COLO668 (cell line): Measurements from ENCODE around the gene AGBL4.

Experiments
- DNase-seq: peaks from one replicate; lab custom pipeline; 2025; ENCODE audit not compliant: unreplicated experiment; lab: John Stamatoyannopoulos, UW

The AGBL4 gene

GRCh38 chr1:48619539-48619938 is 1404.2 kb downstream of the AGBL4 start:
- no peak for DNase-seq

GRCh38 chr1:48617252-48617651 is 1406.5 kb downstream of the AGBL4 start:
- no peak for DNase-seq

- no peak for DNase-seq
These were observed 1407.0 kb downstream of the AGBL4 start for GRCh38 chr1:48616710-48617109.

- DNase-seq, result no peak
These were observed 1411.9 kb downstream of the AGBL4 start for GRCh38 chr1:48611841-48612240.

GRCh38 chr1:48610628-48611542 is 1412.9 kb downstream of the AGBL4 start:
- no peak for DNase-seq

GRCh38 chr1:48608882-48609281 is 1414.9 kb downstream of the AGBL4 start:
- no peak for DNase-seq

GRCh38 chr1:48603222-48603621 is 1420.5 kb downstream of the AGBL4 start:
- no peak for DNase-seq

GRCh38 chr1:48602349-48602748 is 1421.4 kb downstream of the AGBL4 start:
- no peak for DNase-seq

GRCh38 chr1:48600182-48600581 is 1423.6 kb downstream of the AGBL4 start:
- no peak for DNase-seq

- DNase-seq, result no peak
These were observed 1426.1 kb downstream of the AGBL4 start for GRCh38 chr1:48597663-48598062.

- no peak for DNase-seq
These were observed 1427.7 kb downstream of the AGBL4 start for GRCh38 chr1:48596046-48596445.

- no peak for DNase-seq
These were observed 1428.1 kb downstream of the AGBL4 start for GRCh38 chr1:48595613-48596012.

- DNase-seq, result no peak
These were observed 1431.4 kb downstream of the AGBL4 start for GRCh38 chr1:48592330-48592729.

GRCh38 chr1:48591181-48591580 is 1432.6 kb downstream of the AGBL4 start:
- no peak for DNase-seq

- no peak for DNase-seq
These were observed 1435.7 kb downstream of the AGBL4 start for GRCh38 chr1:48588061-48588460.

GRCh38 chr1:48582408-48582807 is 1441.3 kb downstream of the AGBL4 start:
- no peak for DNase-seq

- DNase-seq, result no peak
These were observed 1442.5 kb downstream of the AGBL4 start for GRCh38 chr1:48581270-48581669.

GRCh38 chr1:48576565-48576964 is 1447.2 kb downstream of the AGBL4 start:
- no peak for DNase-seq

GRCh38 chr1:48572646-48573258 is 1451.0 kb downstream of the AGBL4 start:
- peak; percentile 82 for DNase-seq

- DNase-seq, result no peak
These were observed 1451.6 kb downstream of the AGBL4 start for GRCh38 chr1:48572134-48572533.

GRCh38 chr1:48571303-48571987 is 1452.3 kb downstream of the AGBL4 start:
- no peak for DNase-seq

- no peak for DNase-seq
These were observed 1453.2 kb downstream of the AGBL4 start for GRCh38 chr1:48570568-48570967.
